Upper lobe of left lung (tissue), 4 donors: ENCODE results near the gene SARDH.

Experiments used
- CTCF ChIP-seq, 6 experiments: fragments of 450-650 bp in 4 of 6; fragments of 200-600 bp in 2 of 6; sonication (generic) in 2 of 6; IDR thresholded peaks; one replicate each; pipeline ENCODE4 v1.5.1; 2016 to 2019; ENCODE audit warnings: antibody characterized with exemption in 6 of 6
- POLR2AphosphoS5 ChIP-seq, 2 donors: sonication (generic); formaldehyde crosslinking; IDR thresholded peaks; one replicate each; pipeline ENCODE4 v1.5.1; 2017; ENCODE audit warnings: antibody characterized with exemption in 2 of 2

GRCh38 chr9:133627341-133627740, 110.8 kb downstream of the SARDH start:
- TF ChIP-seq CTCF (IDR thresholded peaks at IDR 0.05) (no peak), POLR2AphosphoS5 (IDR thresholded peaks at IDR 0.05) (no peak)
